PFSK-1 (cell line): ENCODE measurements around the gene PEX13.

Source experiments
- FOXP2 ChIP-seq: optimal IDR thresholded peaks from 2 replicates; pipeline ENCODE3; 2011; ENCODE audit warnings: borderline replicate concordance, control low read depth, inconsistent platforms; ENCODE audit not compliant: insufficient read depth; ENCODE audit errors: extremely low read length, extremely low read depth
- POLR2AphosphoS5 ChIP-seq: IDR thresholded peaks from 2 replicates; pipeline ENCODE4 v1.6.1; 2012; ENCODE audit warnings: low read depth, mild to moderate bottlenecking, control low read depth, low read length, moderate library complexity
- REST ChIP-seq, 2 experiments: IDR thresholded peaks; 2 replicates each; pipeline versions ENCODE4 v1.6.1 to v1.8.0; 2011 to 2012; ENCODE audit warnings: low read depth in 2 of 2, low read length in 2 of 2, control low read depth in 1 of 2, inconsistent platforms in 1 of 2, mild to moderate bottlenecking in 1 of 2, moderate library complexity in 1 of 2; ENCODE audit not compliant: insufficient read depth in 1 of 2
- SIN3A ChIP-seq: IDR thresholded peaks from 2 replicates; pipeline ENCODE4 v1.6.1; 2012; ENCODE audit warnings: mild to moderate bottlenecking, low read length, moderate library complexity, borderline replicate concordance; ENCODE audit not compliant: insufficient read depth
- TAF1 ChIP-seq: IDR thresholded peaks from 2 replicates; pipeline ENCODE4 v1.6.1; 2012; ENCODE audit warnings: low read length, control low read depth, borderline replicate concordance; ENCODE audit not compliant: insufficient read depth

Gene PEX13

GRCh38 chr2:60998628-60999545 lies 18.6 kb upstream of the PEX13 start:
- TF ChIP-seq FOXP2 (no peak), REST (IDR thresholded peaks at IDR 0.05; ENCODE audit: insufficient read depth in 1 of 2, low read depth in 2 of 2, low read length in 2 of 2) (no peak), POLR2AphosphoS5 (no peak), SIN3A (no peak), TAF1 (no peak)

- no peak for TF ChIP-seq POLR2AphosphoS5
- no peak for TF ChIP-seq FOXP2
- no peak for TF ChIP-seq REST (IDR thresholded peaks at IDR 0.05; ENCODE audit: insufficient read depth in 1 of 2, low read depth in 2 of 2, low read length in 2 of 2)
- no peak for TF ChIP-seq TAF1
- TF ChIP-seq SIN3A = no peak
Measured at GRCh38 chr2:61005736-61006135, 11.8 kb upstream of the PEX13 start.

- TF ChIP-seq TAF1 (no peak), FOXP2 (no peak), SIN3A (no peak), REST (IDR thresholded peaks at IDR 0.05; ENCODE audit: insufficient read depth in 1 of 2, low read depth in 2 of 2, low read length in 2 of 2) (no peak), POLR2AphosphoS5 (no peak)
Measured at GRCh38 chr2:61006486-61007105, 10.9 kb upstream of the PEX13 start.

- TF ChIP-seq TAF1 = no peak
- no peak for TF ChIP-seq FOXP2
- no peak for TF ChIP-seq SIN3A
- TF ChIP-seq POLR2AphosphoS5 = no peak
- TF ChIP-seq REST (IDR thresholded peaks at IDR 0.05; ENCODE audit: insufficient read depth in 1 of 2, low read depth in 2 of 2, low read length in 2 of 2) = no peak
Measured at GRCh38 chr2:61009355-61009754, 8.2 kb upstream of the PEX13 start.
